HEK293T (cell line): ENCODE results near the gene SCMH1.
A peak's percentile ranks its signal among the peaks of the same experiment; 100 is the strongest.
"Not testable (repeated sequence)": the region's sequence is repeated elsewhere in the genome, so short reads cannot be mapped to it uniquely, and the experiment has no call there.

Experiments used
- CTCF ChIA-PET: fragments of 350-600 bp; formaldehyde crosslinking; extraction: SDS; loops from one replicate; lab custom pipeline; 2021; ENCODE audit warnings: antibody characterized with exemption, inconsistent platforms; lab: Yijun Ruan, JAX
- POLR2A ChIA-PET: fragments of 350-600 bp; formaldehyde crosslinking; extraction: SDS; loops from one replicate; lab custom pipeline; 2020; ENCODE audit warnings: antibody characterized with exemption, inconsistent platforms; lab: Yijun Ruan, JAX
- DNase-seq: peaks from one replicate; pipeline ENCODE4 v3.0.0; 2012; ENCODE audit warnings: mixed read lengths; ENCODE audit errors: extremely low spot score
- ARNT ChIP-seq: fragments of 450-650 bp; IDR thresholded peaks from 2 replicates; pipeline ENCODE4 v1.6.1; 2017; ENCODE audit warnings: mild to moderate bottlenecking
- BHLHE40 ChIP-seq: fragments of 450-650 bp; IDR thresholded peaks from 2 replicates; pipeline ENCODE4 v1.6.1; 2016; ENCODE audit warnings: mild to moderate bottlenecking, moderate library complexity, borderline replicate concordance
- CTBP1 ChIP-seq: fragments of 450-650 bp; IDR thresholded peaks from 2 replicates; pipeline ENCODE4 v1.6.1; 2016; ENCODE audit warnings: borderline replicate concordance
- ELF4 ChIP-seq: fragments of 450-650 bp; IDR thresholded peaks from 2 replicates; pipeline ENCODE4 v1.6.1; 2017; ENCODE audit warnings: antibody characterized with exemption
- FOXA1 ChIP-seq: fragments of 450-650 bp; IDR thresholded peaks from 2 replicates; pipeline ENCODE4 v1.6.1; 2016; ENCODE audit warnings: mild to moderate bottlenecking
- FOXK2 ChIP-seq: fragments of 450-650 bp; IDR thresholded peaks from 2 replicates; pipeline ENCODE4 v1.6.1; 2016; ENCODE audit warnings: mild to moderate bottlenecking
- FOXM1 ChIP-seq: fragments of 450-650 bp; IDR thresholded peaks from 2 replicates; pipeline ENCODE4 v1.6.1; 2017; ENCODE audit warnings: mild to moderate bottlenecking, borderline replicate concordance
- HDGF ChIP-seq: fragments of 450-650 bp; IDR thresholded peaks from 2 replicates; pipeline ENCODE4 v1.6.1; 2017; ENCODE audit warnings: antibody characterized with exemption, borderline replicate concordance
- L3MBTL2 ChIP-seq: fragments of 450-650 bp; conservative IDR thresholded peaks from 2 replicates; pipeline ENCODE4 v1.6.1; 2016; ENCODE audit warnings: mild to moderate bottlenecking
- LEF1 ChIP-seq: fragments of 450-650 bp; IDR thresholded peaks from 2 replicates; pipeline ENCODE4 v1.6.1; 2017; ENCODE audit warnings: mild to moderate bottlenecking, borderline replicate concordance
- NFRKB ChIP-seq: fragments of 450-650 bp; IDR thresholded peaks from 2 replicates; pipeline ENCODE4 v1.6.1; 2016; ENCODE audit warnings: mild to moderate bottlenecking, moderate library complexity
- SP1 ChIP-seq: fragments of 450-650 bp; IDR thresholded peaks from 2 replicates; pipeline ENCODE4 v1.6.1; 2017
- SUZ12 ChIP-seq: fragments of 450-650 bp; IDR thresholded peaks from 2 replicates; pipeline ENCODE4 v1.6.1; 2016; ENCODE audit warnings: mild to moderate bottlenecking
- TARDBP ChIP-seq: fragments of 450-650 bp; IDR thresholded peaks from 2 replicates; pipeline ENCODE4 v1.6.1; 2016
- ZNF384 ChIP-seq: fragments of 450-650 bp; IDR thresholded peaks from 2 replicates; pipeline ENCODE4 v1.6.1; 2016
- TF ChIP-seq, protein P1 (sequence below): fragments of 450-650 bp; IDR thresholded peaks from 2 replicates; pipeline ENCODE4 v1.6.1; 2016

Gene SCMH1

DNA sequence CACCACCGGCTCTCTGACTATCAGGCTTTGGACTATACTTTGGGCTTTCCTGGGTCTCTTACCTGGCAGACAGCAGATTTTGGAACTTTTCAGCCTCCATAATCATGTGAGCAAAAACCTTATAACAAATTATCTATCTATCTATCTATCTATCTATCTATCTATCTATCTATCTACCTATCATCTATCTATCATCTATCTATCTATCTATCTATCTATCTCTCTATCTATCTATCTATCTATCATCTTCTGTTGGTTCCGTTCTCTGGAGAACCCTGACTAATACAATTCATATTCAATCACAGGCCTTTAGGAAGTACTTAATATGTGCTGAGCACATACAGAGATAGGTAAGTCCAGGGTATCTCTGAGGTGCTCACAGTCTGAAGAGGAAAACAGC is 18.7 kb upstream of the SCMH1 start:
- DNase-seq = no peak
- ChIA-PET POLR2A (no interaction called here), CTCF (no interaction called here)
- no peak for TF ChIP-seq NFRKB
- TF ChIP-seq FOXA1 = no peak
- TF ChIP-seq SUZ12 = no peak
- TF ChIP-seq ZNF384 = no peak
- TF ChIP-seq, protein P1, sequence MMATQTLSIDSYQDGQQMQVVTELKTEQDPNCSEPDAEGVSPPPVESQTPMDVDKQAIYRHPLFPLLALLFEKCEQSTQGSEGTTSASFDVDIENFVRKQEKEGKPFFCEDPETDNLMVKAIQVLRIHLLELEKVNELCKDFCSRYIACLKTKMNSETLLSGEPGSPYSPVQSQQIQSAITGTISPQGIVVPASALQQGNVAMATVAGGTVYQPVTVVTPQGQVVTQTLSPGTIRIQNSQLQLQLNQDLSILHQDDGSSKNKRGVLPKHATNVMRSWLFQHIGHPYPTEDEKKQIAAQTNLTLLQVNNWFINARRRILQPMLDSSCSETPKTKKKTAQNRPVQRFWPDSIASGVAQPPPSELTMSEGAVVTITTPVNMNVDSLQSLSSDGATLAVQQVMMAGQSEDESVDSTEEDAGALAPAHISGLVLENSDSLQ = no peak
- TF ChIP-seq ARNT = no peak
- no peak for TF ChIP-seq HDGF
- no peak for TF ChIP-seq TARDBP
- no peak for TF ChIP-seq LEF1
- no peak for TF ChIP-seq L3MBTL2
- TF ChIP-seq FOXK2 = no peak
- no peak for TF ChIP-seq BHLHE40
- TF ChIP-seq SP1 = no peak
- no peak for TF ChIP-seq CTBP1
- no peak for TF ChIP-seq ELF4
- no peak for TF ChIP-seq FOXM1

DNA sequence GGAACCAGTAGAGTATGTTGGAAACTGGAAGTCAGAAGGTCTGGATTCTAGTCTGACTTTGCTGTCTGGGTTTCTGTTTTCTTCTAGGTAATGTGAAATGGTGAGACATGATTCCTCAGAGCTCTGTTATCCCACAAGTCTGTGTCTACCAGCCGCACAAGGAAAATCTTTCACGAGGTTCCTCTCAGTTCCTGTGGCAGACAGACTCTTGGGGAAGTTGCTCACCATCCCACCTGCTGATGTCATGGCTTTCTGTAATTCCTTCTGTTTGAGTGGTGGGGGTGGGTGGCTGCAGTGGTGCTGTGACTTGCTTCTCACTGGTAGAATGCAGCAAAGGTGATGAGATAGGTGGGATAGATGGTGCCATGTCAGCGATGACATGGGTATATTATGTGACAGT is 17.1 kb upstream of the SCMH1 start:
- CTCF ChIA-PET = no interaction called here
- no peak for DNase-seq
- POLR2A ChIA-PET = interaction anchor here (1.2 kb wide), 1 partner anchor 17 kb away, joined by 3 read pairs; the partner anchor contains the start of gene SCMH1
- TF ChIP-seq NFRKB (no peak), L3MBTL2 (no peak), SUZ12 (no peak)

DNA sequence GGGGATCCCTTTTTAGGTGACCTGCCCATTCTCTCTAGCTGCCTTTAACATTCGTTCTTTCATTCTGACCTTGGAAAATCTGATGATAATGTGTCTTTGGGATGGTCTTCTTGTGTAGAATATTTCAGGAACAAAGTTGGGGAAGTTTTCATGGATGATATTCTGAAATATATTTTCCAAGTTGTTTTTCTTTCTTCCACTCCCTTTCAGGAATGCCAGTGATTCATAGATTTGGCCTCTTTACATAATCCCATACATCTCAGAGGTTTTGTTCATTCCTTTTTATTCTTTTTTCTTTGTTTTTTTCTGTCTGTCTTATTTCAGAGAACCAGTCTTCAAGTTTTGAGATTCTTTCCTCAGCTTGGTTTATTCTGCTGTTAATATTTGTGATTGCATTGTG is 13.9 kb upstream of the SCMH1 start:
- TF ChIP-seq TARDBP (no peak), LEF1 (no peak), SP1 (no peak), NFRKB (no peak), ARNT (no peak), BHLHE40 (no peak), FOXK2 (no peak), FOXA1 (no peak), ZNF384 (no peak), ELF4 (no peak), HDGF (no peak), FOXM1 (no peak)
- TF ChIP-seq, protein P1 = no peak
- no peak for DNase-seq
- ChIA-PET POLR2A (no interaction called here), CTCF (no interaction called here)

DNA sequence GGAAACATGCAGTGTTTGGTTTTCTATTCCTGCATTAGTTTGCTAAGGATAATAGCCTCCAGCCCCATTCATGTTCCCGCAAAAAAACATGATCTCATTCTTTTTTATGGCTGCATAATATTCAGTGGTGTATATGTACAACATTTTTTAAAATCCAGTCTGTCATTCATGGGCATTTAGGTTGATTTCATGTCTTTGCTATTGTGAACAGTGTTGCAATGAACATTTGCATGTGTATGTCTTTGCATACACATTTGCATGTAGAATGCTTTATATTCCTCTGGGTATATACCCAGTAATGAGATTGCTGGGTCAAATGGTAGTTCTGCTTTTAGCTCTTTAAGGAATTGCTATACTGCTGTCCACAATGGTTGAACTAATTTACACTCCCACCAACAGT is 9.0 kb upstream of the SCMH1 start:
- CTCF ChIA-PET = interaction anchor here (1.6 kb wide), 1 partner anchor 32 kb away, joined by 5 read pairs; no protein-coding TSS in a partner anchor
- DNase-seq, POLR2A ChIA-PET: not testable (repeated sequence)

DNA sequence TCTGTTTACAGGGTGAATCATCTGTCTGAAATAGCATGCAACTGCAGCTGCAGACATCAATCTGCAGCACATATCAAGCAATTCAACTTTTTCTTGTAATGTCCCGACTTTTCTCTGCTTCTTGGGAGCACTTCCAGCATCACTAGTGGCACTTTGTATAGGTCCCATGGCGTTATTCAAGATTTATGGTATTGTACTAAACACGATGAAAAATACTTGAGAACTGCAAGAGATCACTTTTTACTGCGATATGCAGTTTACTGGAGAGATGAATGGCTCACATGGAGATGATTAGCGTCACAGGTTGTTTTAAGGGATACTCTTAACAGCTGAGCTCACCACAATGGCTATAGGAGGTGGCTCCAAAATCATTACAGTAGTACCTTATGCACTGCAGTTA is 7.2 kb upstream of the SCMH1 start:
- POLR2A ChIA-PET = no interaction called here
- CTCF ChIA-PET = interaction anchor here (0.6 to 1.2 kb wide), 2 partner anchors 64 to 173 kb away, joined by 3 read pairs; no protein-coding TSS in a partner anchor
- no peak for DNase-seq
- TF ChIP-seq FOXM1 (no peak), TARDBP (no peak), LEF1 (no peak), FOXA1 (no peak)
- TF ChIP-seq, protein P1 = 0 out of 2 replicates have a peak, but pooled peaks have one; percentile 25

DNA sequence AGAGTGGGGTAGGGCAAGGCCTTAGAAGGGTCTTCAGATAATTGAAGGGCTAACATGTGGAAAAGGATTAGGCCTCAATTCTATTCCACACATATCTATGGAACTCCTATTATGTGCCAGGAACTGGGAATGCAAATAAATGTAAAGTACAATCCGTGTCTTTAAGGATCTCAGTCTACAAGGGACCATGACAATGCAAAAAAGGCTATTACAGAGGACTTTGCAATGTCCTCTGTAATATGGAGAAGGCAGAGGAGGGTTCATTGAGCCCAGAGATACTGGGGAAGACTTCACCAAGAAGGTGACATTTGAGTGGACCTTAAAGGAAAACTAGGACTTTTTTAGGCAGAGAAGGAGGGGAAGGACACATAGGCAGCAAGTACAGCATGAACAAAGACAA is 4.5 kb upstream of the SCMH1 start:
- no peak for TF ChIP-seq L3MBTL2
- no peak for TF ChIP-seq SP1
- TF ChIP-seq HDGF = no peak
- no peak for TF ChIP-seq SUZ12
- TF ChIP-seq TARDBP = no peak
- TF ChIP-seq ELF4 = no peak
- TF ChIP-seq NFRKB = no peak
- TF ChIP-seq FOXM1 = no peak
- TF ChIP-seq FOXA1 = no peak
- TF ChIP-seq ZNF384 = no peak
- no peak for TF ChIP-seq BHLHE40
- TF ChIP-seq, protein P1 = no peak
- TF ChIP-seq LEF1 = no peak
- no peak for TF ChIP-seq ARNT
- TF ChIP-seq CTBP1 = no peak
- TF ChIP-seq FOXK2 = no peak
- POLR2A ChIA-PET = no interaction called here
- DNase-seq = no peak
- CTCF ChIA-PET = interaction anchor here (0.7 kb wide), 1 partner anchor 645 kb away, joined by 3 read pairs; no protein-coding TSS in a partner anchor
